Measurements from ENCODE around the gene ARHGEF5. TPM values are rescaled to one million over a fixed set of nuclear protein-coding genes. Genes with fewer than 3 reads are reported as not detected.

The ARHGEF5 gene
- total and polyA plus RNA-seq, 10 of the 15 experiments (the other 5 are each of a cell fraction or from before 2014, with no cell fraction given): 1.6 to 17.2 (median 7.8) TPM

DNA sequence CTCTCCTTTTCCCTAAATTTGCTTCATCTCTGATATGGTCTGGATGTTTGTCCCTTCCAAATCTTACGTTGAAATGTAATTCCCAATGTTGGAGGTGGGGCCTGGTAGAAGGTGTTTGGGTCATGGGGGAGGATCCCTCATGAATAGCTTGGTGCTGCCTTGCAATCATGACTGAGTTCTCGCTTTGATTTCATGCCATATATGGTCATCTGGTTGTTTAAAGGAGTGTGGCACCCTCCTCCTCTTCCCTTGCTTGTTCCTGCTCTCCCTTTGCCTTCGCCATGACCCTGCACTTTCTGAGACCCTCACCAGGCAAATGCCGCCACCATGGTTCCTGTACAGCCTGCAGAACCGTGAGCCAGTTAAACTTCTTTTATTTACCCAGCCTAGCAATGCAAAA lies 33.7 kb downstream of the ARHGEF5 start:
- H2AFZ ChIP-seq (ENCODE audit: control insufficient read depth, low read depth, low read length): no peak overlapping the region
- no peak for DNase-seq (ENCODE audit: low read depth, low spot score)
- H3K9ac ChIP-seq (ENCODE audit: control insufficient read depth, insufficient read depth, low read length): no peak overlapping the region
- POLR2A ChIA-PET: no interaction called here
- H3K4me1 ChIP-seq (ENCODE audit: control insufficient read depth, insufficient read depth, low read length): peaks cover 10% of the 10 kb centered on the region
- H3K79me2 ChIP-seq (ENCODE audit: control insufficient read depth, insufficient read depth, low read length): no peaks in the 10 kb centered on the region
- CTCF ChIA-PET: no interaction called here
- TF ChIP-seq FOS (IDR thresholded peaks at IDR 0.05; ENCODE audit: borderline replicate concordance, extremely low read depth, insufficient read length): no peak
- TF ChIP-seq SRF (IDR thresholded peaks at IDR 0.05; ENCODE audit: low read depth in 2 of 2, low read length in 2 of 2): peak; percentile 47 to 71; a peak in 2 of 4 replicates
- no peaks in the 10 kb centered on the region for H3K9me3 ChIP-seq (replicated peaks; ENCODE audit: control insufficient read depth, insufficient read depth, low read length)
- WGBS (ENCODE audit: insufficient coverage, insufficient replicate concordance, low lambda C conversion rate, missing lambda C conversion rate): 39% methylated on average over 5 of the region's 5 CpGs
- H3K36me3 ChIP-seq (ENCODE audit: control insufficient read depth in 2 of 2, insufficient read depth in 2 of 2, low read length in 1 of 2): no peaks in the 10 kb centered on the region
- H3K27ac ChIP-seq (ENCODE audit: control insufficient read depth, insufficient read depth): no peak overlapping the region
- no TSS peak for BruUV-seq (replicated peaks)
- H3K27me3 ChIP-seq (replicated peaks in 1 of 2; ENCODE audit: control insufficient read depth in 2 of 2, insufficient read depth in 2 of 2, low read length in 1 of 2): no peaks in the 10 kb centered on the region
- no peak for ATAC-seq
- intact Hi-C loops (cut with micrococcal nuclease; ENCODE audit: unreplicated experiment) (no loop called here), in situ Hi-C loops (cut with MboI) (loop anchor here (25.0 kb wide), 1 partner anchor 477 kb away; the partner anchor contains the start of gene TCAF1)
- H3K4me3 ChIP-seq: no peak overlapping the region
- FAIRE-seq: no peak
- H3K4me2 ChIP-seq (ENCODE audit: control insufficient read depth, insufficient read depth): no peak overlapping the region
- SMC1A ChIA-PET (ENCODE audit: uncharacterized antibody, unreplicated experiment): interaction anchor here (1.2 to 1.6 kb wide), 2 partner anchors 8 to 652 kb away, joined by 3 to 4 read pairs; no protein-coding TSS in a partner anchor
- H4K20me1 ChIP-seq (ENCODE audit: control insufficient read depth, insufficient read depth): no peaks in the 10 kb centered on the region
- RAD21 ChIA-PET (ENCODE audit: unreplicated experiment): no interaction called here

DNA sequence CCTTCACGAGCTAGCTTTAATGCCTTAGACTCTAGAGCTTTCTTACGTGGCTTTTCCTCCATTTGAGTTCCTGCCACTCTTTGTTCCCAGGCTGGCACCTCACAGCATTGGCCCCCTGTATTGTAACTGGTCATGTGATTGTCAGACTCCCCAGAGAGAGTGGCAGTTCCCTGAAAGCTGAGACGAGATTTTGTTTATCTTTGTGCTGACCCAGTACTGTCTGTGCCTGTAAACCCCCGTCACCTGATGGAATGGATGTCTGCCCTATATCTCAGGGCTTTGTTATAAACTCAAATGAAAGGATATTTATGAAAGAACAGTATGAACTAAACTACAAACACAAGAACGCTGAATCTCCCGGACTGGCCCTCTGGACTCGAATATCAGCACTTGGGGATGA lies 35.3 kb downstream of the ARHGEF5 start:
- in situ Hi-C loops (cut with MboI) (loop anchor here (25.0 kb wide), 1 partner anchor 478 kb away; the partner anchor contains the start of gene TCAF1), intact Hi-C loops (cut with micrococcal nuclease; ENCODE audit: unreplicated experiment) (loop anchor here (5.0 kb wide), 2 partner anchors 47 to 213 kb away; no protein-coding TSS in a partner anchor)
- ChIA-PET RAD21 (ENCODE audit: unreplicated experiment) (interaction anchor here (2.0 kb wide), 1 partner anchor 47 kb away, joined by 6 read pairs; no protein-coding TSS in a partner anchor), CTCF (interaction anchor here (0.7 to 2.4 kb wide), 4 partner anchors 20 to 393 kb away, joined by 4 to 12 read pairs (median 7); no protein-coding TSS in a partner anchor), POLR2A (no interaction called here), SMC1A (ENCODE audit: uncharacterized antibody, unreplicated experiment) (interaction anchor here (0.7 to 1.2 kb wide), 2 partner anchors 9 to 10 kb away, joined by 3 to 4 read pairs; no protein-coding TSS in a partner anchor)
- Histone ChIP-seq H2AFZ (ENCODE audit: control insufficient read depth, low read depth, low read length) (no peak overlapping the region), H4K20me1 (ENCODE audit: control insufficient read depth, insufficient read depth) (no peaks in the 10 kb centered on the region), H3K9ac (ENCODE audit: control insufficient read depth, insufficient read depth, low read length) (no peak overlapping the region), H3K27ac (ENCODE audit: control insufficient read depth, insufficient read depth) (no peak overlapping the region), H3K9me3 (replicated peaks; ENCODE audit: control insufficient read depth, insufficient read depth, low read length) (no peaks in the 10 kb centered on the region), H3K4me2 (ENCODE audit: control insufficient read depth, insufficient read depth) (no peak overlapping the region), H3K4me3 (no peak overlapping the region), H3K79me2 (ENCODE audit: control insufficient read depth, insufficient read depth, low read length) (no peaks in the 10 kb centered on the region), H3K4me1 (ENCODE audit: control insufficient read depth, insufficient read depth, low read length) (no peaks in the 10 kb centered on the region), H3K36me3 (ENCODE audit: control insufficient read depth in 2 of 2, insufficient read depth in 2 of 2, low read length in 1 of 2) (no peaks in the 10 kb centered on the region), H3K27me3 (replicated peaks in 1 of 2; ENCODE audit: control insufficient read depth in 2 of 2, insufficient read depth in 2 of 2, low read length in 1 of 2) (no peaks in the 10 kb centered on the region)
- no peak for FAIRE-seq
- TF ChIP-seq BCL11A (IDR thresholded peaks at IDR 0.05; ENCODE audit: low read depth, low read length): no peak
- no peak for TF ChIP-seq GATAD2B (conservative IDR thresholded peaks at IDR 0.05; ENCODE audit: low read depth)
- TF ChIP-seq, protein P1, sequence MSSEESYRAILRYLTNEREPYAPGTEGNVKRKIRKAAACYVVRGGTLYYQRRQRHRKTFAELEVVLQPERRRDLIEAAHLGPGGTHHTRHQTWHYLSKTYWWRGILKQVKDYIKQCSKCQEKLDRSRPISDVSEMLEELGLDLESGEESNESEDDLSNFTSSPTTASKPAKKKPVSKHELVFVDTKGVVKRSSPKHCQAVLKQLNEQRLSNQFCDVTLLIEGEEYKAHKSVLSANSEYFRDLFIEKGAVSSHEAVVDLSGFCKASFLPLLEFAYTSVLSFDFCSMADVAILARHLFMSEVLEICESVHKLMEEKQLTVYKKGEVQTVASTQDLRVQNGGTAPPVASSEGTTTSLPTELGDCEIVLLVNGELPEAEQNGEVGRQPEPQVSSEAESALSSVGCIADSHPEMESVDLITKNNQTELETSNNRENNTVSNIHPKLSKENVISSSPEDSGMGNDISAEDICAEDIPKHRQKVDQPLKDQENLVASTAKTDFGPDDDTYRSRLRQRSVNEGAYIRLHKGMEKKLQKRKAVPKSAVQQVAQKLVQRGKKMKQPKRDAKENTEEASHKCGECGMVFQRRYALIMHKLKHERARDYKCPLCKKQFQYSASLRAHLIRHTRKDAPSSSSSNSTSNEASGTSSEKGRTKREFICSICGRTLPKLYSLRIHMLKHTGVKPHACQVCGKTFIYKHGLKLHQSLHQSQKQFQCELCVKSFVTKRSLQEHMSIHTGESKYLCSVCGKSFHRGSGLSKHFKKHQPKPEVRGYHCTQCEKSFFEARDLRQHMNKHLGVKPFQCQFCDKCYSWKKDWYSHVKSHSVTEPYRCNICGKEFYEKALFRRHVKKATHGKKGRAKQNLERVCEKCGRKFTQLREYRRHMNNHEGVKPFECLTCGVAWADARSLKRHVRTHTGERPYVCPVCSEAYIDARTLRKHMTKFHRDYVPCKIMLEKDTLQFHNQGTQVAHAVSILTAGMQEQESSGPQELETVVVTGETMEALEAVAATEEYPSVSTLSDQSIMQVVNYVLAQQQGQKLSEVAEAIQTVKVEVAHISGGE (CRISPR knock-in tag; IDR thresholded peaks at IDR 0.05): no peak
- TF ChIP-seq ETV6 (conservative IDR thresholded peaks at IDR 0.05 in 1 of 2, IDR thresholded peaks at IDR 0.05 in 1 of 2; ENCODE audit: borderline replicate concordance in 1 of 2, low read depth in 1 of 2): no peak
- no peak for TF ChIP-seq ZNF217 (IDR thresholded peaks at IDR 0.05)
- no peak for TF ChIP-seq POLR2AphosphoS2 (IDR thresholded peaks at IDR 0.05; ENCODE audit: low read depth, low read length)
- TF ChIP-seq JUND (IDR thresholded peaks at IDR 0.05; ENCODE audit: low read depth, low read length): no peak
- TF ChIP-seq CHD1 (IDR thresholded peaks at IDR 0.05; ENCODE audit: low read depth, low read length): no peak
- no peak for TF ChIP-seq ESRRA (IDR thresholded peaks at IDR 0.05; ENCODE audit: low read length)
- no peak for TF ChIP-seq NR2F1 (conservative IDR thresholded peaks at IDR 0.05)
- TF ChIP-seq RAD51 (IDR thresholded peaks at IDR 0.05): no peak
- TF ChIP-seq WRNIP1 (IDR thresholded peaks at IDR 0.05; ENCODE audit: borderline replicate concordance, low read depth, low read length): no peak
- no peak for TF ChIP-seq SREBF1 (IDR thresholded peaks at IDR 0.05; ENCODE audit: low read length)
- no TSS peak for BruUV-seq (replicated peaks)
- DNase-seq (ENCODE audit: low read depth, low spot score): no peak
- ATAC-seq: no peak
- WGBS (ENCODE audit: insufficient coverage, insufficient replicate concordance, low lambda C conversion rate, missing lambda C conversion rate): 30% methylated on average over 7 of the region's 7 CpGs

Data from GM12878 (cell line).